Stimulated activated CD4-positive, alpha-beta T cell treated with anti-CD3 and anti-CD28 coated beads, Interleukin-4, amount 100 ng/mL, for 24 hours (primary cell): Measurements from ENCODE around the gene RBCK1.
A peak's percentile ranks its signal among the peaks of the same experiment; 100 is the strongest.

Experiments used
- DNase-seq: peaks from one replicate; pipeline ENCODE4 v3.0.0-alpha.2; 2020

RBCK1 gene

DNA sequence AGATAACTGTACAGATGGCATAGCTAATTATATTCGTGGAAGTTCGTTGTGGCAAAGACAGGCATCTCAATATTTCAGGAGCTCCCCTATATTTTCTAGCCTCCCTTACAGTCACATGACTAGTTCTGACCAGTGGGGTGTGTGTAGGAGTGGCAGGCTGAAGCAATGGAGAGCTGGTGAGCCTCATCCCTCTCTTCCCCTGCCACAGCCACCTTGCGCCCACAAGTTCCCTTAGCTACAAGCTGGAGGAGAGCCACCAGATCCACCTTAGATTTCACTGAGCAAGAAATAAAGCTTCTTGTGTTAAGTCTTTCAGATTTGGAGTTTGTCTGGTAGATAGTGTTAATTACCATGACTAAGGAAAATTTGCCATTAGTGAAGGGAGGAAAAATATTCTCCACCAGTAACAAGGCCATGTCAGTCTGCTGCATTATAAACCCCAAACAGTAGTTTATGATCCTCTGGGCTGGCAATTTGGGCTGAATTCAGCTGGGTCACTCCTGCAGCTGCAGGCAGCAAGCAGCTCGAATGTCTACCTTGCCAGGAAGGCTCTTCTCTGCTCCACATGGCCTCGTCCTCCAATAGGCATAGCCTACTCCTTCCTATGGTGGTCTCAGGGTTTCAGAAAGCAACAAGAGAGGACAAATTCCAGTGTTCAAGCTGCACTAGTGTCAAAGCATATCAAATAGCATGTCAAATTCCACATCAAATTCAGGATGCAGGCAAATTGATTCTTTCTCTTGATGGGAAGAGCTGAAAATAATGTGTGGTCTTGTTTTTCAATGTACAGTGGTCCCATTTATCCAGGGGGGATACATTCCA is 7.4 kb upstream of the RBCK1 start:
- no peak for DNase-seq

DNA sequence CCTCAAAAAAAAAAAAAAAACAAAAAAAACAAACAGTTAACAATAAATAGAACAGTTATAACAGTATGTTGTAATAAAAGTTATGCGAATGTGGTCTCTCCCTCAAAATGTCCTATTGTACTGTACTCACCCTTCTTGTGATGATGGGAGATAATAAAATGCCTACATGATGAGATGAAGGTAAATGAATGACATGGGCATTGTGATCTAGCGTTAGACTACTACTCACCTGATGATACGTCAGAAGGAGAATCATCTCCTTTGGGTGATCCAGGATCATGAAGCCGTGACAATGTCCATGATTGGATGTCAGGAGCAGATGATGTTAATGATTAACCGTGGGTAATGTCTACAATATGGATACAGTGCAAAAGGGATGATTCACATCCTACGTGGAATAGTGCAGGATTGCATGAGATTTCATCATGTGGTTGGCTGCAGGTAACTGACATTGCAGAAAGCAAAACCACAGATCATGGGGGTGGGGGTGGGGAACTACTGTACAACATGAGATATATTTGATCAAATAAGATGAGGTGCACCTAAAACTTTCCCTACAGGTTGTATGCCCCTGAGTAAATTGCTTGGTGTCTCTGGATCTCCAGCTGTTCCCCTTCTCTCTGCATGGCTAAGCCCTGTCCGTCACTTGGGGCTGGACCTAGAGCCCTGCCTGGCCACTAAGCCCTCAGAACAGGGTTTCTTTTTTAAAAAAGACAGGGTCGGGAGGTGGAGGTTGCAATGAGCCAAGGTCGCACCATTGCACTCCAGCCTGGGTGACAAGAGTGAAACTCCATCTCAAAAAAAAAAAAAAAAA is 6.2 kb upstream of the RBCK1 start:
- DNase-seq, result no peak

DNA sequence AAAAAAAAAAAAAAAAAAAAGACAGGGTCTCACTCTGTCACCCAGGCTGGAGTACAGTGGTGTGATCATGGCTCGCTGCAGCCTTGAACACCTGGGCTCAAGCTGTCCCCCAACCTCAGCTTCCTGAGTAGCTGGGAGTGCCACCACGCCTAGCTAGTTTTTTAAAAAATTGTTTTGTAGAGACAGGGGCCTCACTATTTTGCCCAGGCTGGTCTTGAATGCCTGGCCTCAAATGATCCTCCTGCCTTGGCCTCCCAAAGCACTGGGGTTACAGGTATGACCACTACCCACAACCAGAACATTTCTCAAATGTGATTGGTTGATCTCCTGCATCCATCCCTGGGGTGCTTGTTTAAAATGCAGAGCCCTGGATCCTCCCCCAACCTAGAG is 5.6 kb upstream of the RBCK1 start:
- DNase-seq, result no peak

DNA sequence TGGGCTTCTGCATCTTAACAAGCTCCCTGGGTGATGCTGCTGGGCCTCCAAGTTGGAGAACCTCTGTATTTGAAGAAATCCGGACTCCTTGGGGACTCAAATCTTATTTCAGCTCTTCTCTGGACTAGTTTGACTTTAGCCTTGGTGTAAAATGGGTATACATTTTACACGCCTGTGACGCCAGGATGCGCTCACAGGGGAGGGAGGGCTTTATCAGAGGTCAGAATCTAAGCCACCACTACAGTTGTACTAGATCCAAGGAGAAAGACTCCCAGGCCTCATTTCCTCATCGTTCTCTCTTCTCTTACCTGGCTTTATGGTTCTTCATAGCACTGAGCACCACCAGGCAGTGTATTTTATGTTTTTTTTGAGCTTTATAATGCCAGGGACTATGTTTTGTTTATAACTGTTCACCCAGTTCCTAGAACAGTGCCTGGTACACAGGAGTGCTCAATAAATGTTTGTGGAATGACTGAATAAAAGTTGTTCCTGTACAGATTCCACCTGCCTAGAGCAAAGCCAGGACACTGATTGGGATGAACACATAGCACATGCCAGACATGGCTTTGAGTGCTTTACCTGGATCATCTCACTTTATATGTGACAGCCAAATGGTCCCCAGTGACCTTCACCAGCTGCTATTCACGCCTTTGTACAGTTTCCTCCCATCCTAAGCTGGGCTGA is 5.1 kb upstream of the RBCK1 start:
- DNase-seq, result no peak

DNA sequence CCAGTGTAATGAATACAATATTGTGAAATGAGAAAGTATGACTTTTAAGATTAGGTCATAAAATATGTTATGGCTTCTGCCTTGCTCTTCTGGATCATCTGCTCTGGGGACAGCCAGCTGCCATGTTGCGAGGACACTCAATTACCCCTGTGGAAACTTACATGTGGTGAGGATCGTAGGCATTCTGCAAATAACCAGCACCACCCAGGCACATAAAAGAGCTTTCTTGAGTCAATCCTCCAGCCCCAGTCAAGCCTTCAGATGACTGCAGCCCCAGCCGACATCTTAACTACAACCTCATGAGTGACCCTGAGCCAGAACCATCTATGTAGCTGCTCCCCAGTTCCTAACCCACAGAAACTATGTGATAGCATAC is 4.5 kb upstream of the RBCK1 start:
- DNase-seq, result no peak

DNA sequence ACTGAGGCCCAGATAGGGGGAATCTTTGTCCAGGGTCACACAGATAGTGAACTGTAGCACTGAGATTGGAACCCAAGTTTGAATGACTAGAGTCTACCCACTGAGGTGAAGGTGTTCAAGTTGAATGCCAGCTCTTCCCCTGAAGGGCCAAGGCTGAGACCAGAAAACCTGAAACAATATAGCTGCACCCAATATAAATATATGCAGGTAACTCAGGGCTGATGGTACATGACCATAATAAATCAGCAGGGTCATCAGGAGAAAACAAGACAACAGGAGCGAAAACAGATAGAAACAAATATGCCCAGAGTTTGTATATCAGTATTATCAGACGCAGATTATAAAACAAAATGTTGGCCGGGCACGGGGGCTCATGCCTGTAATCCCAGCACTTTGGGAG is 4.0 kb upstream of the RBCK1 start:
- no peak for DNase-seq

DNA sequence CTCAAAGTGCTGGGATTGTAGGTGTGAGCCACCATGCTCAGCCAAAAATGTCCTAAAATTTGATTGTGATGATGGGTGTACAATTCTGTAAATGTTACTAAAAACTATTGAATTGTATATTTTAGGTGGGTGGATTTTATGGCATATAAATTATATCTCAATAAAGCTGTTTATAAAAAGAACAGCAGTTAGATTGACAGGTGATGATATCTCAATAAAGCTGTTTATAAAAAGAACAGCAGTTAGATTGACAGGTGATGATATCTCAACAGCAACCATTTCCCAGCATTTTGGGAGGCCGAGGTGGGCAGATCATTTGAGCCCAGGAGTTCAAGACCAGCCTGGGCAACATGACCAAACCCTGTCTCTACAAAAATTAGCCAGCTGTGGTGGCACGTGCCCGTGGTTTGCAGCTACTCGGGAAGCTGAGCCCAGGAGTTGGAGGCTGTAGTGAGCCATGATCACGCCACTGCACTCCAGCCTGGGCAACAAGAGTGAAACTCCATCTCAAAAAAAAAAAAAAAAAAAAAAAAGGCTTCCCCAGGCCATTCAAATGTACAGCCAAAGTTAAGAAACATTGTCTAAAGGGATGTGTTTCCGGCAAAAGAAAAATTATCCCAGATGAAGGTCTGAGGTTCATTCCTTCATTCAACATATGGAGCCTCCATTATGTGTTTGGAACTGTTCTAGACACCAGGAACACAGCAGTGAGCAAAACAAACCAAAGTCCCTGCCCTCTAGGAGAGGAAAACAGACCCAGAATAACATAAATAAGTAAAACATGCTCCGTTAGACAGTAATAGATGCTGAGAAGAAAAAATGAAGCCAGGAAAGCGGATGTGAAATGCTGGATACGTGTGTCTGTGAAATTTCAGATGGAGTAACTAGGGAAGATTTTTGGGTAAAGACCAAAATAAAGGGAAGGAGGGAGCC is 1.6 kb upstream of the RBCK1 start:
- DNase-seq, result no peak

DNA sequence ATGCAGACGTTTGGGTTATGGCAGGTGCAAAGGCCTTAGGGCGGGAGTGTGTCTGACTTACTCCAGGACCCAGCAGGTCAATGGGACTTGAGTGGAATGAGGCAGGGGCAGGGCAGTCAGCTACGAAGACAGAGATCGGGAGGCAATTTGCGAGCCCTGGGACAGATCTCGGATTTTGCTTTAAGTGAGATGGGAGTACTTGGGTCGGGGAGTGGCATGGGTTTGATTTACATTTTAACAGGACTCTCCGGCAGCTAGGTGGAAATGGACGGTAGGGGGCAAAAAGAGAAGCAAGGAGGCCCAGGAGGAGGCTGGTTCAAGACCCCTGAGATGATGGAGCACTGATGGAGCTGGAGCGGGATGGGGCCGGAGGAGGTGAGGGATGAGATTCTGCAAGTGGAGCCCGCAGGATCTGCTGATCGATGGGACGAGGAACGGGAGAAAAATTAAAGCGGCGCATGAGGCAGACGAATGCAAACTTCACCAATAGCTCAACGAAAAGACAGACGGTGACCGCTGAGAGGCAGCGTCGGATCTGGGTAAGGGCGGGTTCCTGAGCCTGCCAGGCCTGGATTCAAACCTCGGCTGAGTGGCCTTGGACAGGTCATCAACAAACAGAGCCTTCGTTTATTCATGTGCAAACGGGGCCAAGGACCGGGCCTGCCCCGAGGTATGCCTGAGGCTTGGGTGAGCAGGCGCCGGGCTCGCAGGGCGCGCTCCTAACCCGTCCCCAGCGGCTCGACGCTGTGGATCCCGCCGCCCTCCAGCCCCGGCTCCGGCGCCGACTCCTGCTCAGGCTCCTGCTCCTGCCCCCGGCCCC is 756 bp upstream of the RBCK1 start:
- peak; percentile 70 for DNase-seq

DNA sequence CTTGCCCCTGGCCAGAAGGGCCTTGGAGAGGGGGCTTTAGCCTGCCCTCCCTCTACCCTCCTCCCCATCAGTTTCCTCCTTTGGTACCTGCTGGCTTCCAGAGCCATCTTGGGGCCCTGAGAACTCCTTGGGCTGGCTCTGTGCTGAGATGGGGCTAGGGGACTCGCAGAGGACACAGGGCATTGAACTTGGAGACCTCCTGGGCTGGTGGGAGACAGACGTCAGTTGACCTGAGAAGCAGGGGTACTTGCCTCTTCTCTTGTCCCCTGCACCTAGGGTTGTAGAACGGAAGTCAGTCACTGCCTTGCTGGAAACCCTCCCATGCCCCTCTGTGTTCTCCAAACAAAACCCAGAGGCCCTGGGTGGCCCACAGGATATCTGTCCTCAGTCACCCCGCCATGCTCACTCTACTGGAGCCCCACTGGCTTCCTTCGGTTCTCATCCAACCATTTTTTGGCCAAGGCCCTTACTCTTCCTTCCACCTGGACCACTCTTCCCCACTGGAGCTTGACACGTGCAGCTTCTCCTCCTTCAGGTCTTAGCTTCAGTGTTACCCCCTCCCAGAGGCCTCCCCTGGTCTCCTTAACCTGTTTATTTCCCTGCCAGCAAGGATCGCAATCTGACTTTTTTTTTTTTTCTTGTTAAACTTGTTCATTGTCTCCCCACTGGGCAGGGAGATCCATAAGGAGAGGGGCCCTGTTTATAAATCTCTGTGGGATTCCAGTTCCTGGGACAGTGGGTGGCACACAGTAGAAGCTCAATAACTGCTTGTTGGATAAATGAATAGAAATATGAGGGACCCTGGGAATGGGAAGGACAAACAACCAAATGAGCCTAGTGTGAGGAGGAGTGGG is 971 bp downstream of the RBCK1 start:
- peak; percentile 31 for DNase-seq

DNA sequence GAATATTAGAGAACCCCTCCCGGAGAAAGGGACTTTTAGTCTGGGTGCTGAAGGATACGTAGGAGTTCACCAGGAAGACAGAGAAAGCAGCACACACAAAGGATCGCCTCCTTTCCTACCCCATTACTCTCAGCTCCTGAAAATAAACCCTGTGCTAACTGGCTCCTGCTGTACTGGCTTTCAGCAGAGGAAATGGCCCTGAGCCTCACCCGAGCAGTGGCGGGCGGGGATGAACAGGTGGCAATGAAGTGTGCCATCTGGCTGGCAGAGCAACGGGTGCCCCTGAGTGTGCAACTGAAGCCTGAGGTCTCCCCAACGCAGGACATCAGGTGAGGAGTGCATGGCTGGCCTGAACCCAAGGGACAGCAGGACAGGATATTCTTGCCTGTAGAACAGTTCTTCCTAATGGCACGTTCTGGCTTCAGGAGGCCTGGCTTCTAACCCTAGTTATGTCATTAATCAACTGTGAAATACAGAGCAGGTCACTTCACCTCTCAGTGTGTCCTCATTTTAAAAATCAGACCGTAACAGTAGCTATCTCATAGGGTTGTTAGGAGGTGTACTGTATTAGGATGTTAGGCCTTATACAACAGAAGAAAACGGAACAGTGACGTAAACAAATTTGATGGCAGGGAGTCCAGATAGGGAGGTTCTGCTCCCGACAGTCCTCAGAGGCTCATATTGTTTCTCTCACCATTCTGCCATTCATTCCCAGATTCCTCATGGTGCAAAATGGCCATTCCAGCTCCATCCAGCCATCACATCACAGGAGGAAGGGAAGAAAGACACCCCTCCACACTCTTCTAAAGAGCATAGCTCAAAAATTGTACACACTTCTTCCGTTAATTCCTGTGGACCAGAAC is 1.8 kb downstream of the RBCK1 start:
- no peak for DNase-seq

DNA sequence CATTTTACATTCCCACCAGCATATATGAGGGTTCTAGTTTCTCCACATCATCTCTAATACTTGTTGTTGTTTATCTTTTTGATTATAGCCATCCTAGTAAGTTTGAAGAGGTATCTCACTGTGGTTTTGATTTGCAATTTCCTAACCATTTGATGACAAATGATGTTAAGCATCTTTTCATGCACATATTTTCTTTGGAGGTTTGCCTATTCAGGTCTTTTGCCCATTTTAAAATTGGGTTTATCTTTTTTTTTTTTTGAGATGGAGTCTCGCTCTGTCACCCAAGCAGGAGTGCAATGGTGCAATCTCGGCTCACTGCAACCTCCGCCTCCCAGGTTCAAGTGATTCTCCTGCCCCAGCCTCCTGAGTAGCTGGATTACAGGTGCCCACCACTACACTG is 4.0 kb downstream of the RBCK1 start:
- no peak for DNase-seq

DNA sequence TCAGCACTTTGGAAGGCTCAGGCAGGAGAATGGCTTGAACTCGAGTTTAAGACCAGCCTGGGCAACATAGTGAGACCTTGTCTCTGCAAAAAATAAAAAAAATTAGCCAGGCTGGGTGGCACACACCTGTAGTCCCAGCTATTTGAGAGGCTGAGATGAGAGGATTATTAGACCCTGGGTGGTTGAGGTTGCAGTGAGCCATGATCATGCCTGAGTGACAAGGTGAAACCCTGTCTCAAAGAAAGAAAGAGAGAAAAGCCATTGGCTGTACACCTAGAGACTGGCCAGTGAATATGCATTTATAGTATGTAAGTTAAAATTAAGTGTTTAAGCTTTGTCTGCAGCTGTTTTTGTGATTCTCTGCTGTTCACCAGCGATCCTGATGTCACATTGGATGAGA is 6.1 kb downstream of the RBCK1 start:
- DNase-seq, result no peak

DNA sequence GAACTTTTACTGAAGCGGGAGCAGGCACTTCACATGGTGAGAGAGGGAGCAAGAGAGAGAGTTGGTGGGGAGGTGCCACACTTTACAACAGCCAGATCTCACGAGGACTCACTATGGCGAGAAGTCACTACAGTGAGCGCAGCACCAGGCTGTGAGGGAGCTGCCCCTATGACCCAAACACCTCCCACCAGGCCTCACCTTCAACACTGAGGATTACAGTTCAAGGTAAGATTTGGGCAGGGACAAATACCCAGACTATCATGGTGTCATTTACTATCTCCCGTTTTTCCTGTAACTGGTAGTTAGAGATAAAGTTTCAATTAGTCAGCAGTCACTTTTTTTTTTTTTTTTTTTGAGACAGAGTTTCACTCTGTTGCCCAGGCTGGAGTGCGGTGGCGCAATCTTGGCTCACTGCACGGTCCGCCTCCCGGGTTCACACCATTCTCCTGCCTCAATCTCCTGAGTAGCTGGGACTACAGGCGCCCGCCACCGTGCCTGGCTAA is 7.8 kb downstream of the RBCK1 start:
- no peak for DNase-seq

DNA sequence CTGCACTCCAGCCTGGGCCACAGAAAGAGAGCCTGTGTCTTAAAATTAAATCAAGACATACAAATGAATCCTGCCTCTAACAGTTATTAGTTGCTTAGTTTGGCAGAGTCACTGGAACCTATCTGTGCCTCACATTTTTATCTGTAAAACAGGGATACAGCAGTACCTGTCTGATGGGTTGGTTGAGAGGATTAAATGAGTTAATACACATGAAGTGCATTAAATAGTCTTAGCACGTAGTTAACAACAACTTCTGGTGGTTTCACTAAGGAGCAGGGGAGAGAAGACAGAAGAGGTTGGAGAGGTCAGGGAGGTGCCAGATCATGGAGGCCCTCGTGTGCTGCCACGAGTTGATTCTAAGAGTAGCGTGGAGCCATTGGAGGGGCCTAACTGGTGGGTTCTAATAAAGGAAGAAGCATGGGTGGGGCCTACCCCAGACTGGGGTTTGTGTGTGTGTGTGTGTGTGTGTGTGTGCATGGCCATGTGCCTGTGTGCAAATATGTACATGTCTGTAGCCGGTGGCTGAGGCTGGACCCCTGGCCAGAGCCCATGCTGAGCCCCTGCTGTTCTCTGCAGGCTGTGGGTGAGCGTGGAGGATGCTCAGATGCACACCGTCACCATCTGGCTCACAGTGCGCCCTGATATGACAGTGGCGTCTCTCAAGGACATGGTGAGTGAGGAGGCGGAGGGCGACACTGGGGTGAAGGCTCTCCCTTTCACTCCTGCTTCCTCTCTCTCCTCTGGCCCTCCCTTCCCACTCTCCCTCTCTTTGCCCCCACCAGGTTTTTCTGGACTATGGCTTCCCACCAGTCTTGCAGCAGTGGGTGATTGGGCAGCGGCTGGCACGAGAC is 9.1 kb downstream of the RBCK1 start:
- no peak for DNase-seq

DNA sequence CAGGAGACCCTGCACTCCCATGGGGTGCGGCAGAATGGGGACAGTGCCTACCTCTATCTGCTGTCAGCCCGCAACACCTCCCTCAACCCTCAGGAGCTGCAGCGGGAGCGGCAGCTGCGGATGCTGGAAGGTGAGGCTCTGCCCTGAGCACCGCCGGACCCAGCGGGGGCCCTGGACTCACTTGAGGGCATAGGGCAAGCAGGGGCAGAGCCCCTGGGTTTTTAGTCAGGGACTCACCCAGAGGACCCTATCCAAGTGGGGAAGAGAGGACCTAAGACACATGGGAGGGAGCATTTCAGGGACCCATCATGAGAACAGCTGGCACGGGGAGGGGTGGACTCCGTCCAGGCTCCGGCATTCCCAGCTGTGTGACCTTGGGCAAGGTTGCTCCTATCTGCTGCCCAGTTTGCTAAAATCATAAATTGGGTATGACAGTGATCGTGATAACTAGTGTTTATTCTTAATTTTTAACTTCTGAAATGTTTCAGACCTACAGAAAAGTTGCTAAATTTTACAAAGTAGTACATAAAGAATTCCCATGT is 9.8 kb downstream of the RBCK1 start:
- no peak for DNase-seq

DNA sequence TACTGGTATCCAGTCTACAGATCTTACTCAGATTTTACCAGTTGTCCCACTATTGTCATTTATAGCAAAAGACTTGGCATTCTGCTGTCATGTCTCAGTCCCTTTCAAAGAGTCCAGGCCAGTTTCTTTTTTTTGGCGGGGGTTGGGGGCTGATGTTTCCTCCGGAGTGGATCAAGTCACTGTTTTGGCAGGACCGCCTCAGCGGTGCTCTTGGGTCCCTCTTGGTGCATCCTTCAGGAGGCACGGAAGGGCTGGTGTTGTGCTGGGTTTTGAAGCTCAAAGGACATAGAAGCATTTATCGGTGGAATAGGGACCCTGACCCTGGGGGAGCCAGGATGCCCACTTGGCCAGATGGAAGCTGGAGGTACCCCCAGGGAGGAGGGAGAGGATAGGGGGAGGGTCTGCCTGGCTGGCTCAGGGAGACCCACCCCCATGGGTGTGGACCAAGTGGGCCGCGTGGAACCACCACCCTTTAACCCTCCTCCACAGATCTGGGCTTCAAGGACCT is 10.8 kb downstream of the RBCK1 start:
- DNase-seq, result no peak

DNA sequence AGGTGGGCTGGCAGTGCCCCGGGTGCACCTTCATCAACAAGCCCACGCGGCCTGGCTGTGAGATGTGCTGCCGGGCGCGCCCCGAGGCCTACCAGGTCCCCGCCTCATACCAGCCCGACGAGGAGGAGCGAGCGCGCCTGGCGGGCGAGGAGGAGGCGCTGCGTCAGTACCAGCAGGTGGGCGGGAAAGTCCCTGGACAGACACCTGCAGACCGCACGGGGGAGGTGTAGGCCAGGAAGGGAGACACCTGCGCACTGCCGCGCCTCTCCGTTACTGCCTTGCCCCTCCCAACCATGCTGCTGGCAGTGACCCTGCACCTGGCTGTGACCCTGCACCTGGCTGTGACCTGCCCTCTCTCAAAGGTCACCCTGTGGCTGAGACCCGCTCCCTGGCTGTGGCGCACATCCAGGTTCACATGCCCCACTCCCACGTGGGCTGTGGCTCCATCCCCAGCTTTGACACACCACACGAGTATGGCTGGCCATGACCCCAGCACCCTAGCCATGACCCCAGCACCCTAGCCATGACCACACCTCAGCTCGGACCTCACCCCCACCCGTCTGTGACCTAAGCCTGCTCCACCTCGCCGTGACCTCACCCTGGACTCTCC is 11.6 kb downstream of the RBCK1 start:
- no peak for DNase-seq
